Stimulated activated naive CD8-positive, alpha-beta T cell treated with anti-CD3 and anti-CD28 coated beads, Interleukin-15, amount 100 ng/mL, for 72 hours (primary cell): ENCODE data around the gene DARS1.

Source experiments
- ATAC-seq: fragments of 150-1000 bp; cut with Tn5 transposase; 2 replicates; pipeline ENCODE4 v1.10.0; 2021; ENCODE audit warnings: mild to moderate bottlenecking, moderate library complexity
- DNase-seq, 2 donors: peaks; one replicate each; pipeline ENCODE4 v3.0.0; 2021 to 2022
- H3K27ac Mint-ChIP-seq, 2 donors: one replicate each; pipeline ENCODE4 v1.8.0; 2022; ENCODE audit warnings: mild to moderate bottlenecking in 2 of 2, mixed read lengths in 2 of 2, moderate library complexity in 2 of 2
- H3K27me3 Mint-ChIP-seq: one replicate; pipeline ENCODE4 v1.8.0; 2022; ENCODE audit warnings: mixed read lengths
- H3K4me1 Mint-ChIP-seq: one replicate; pipeline ENCODE4 v1.8.0; 2022; ENCODE audit warnings: mild to moderate bottlenecking, mixed read lengths
- H3K4me3 Mint-ChIP-seq, 2 donors: one replicate each; pipeline ENCODE4 v1.8.0; 2022; ENCODE audit warnings: mild to moderate bottlenecking in 2 of 2, mixed read lengths in 2 of 2, moderate library complexity in 1 of 2
- H3K9me3 Mint-ChIP-seq, 2 donors: one replicate each; pipeline ENCODE4 v1.8.0; 2022; ENCODE audit warnings: mixed read lengths in 2 of 2

Gene DARS1

DNA sequence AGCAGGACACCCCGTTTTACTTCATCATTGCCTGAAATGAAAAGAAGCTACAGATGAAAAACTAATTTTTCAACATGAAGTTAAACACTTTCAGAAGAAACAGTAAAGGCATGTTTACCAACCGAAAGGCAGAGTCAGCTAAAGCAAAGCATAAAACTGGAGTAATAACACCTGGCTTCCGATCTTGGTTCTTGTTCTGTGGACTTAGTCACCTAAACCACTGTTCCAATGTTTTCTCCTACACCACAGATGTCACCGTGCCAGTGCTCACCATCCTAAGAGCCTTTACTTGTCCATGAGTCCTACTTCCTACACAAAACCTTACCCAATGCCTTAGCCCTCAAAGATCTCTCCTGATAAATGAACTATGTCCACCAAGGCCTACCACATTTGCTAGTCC lies 122.7 kb downstream of the DARS1 start:
- Mint-ChIP-seq H3K4me1 (peaks cover 25% of the 10 kb centered on the region), H3K9me3 (no peaks in the 10 kb centered on the region), H3K27ac (no peak overlapping the region), H3K4me3 (no peak overlapping the region), H3K27me3 (no peaks in the 10 kb centered on the region)
- no peak for DNase-seq
- no peak for ATAC-seq
